GM19397 (cell line): ENCODE data around the gene COL26A1.
"Not testable (repeated sequence)": the region's sequence is repeated elsewhere in the genome, so short reads cannot be mapped to it uniquely, and the experiment has no call there.

Source experiments
- ATAC-seq: cut with Tn5 transposase; IDR thresholded peaks from one replicate; pipeline ENCODE4 v1.9.1; 2021; ENCODE audit warnings: mild to moderate bottlenecking, moderate library complexity; ENCODE audit not compliant: unreplicated experiment

Gene COL26A1

DNA sequence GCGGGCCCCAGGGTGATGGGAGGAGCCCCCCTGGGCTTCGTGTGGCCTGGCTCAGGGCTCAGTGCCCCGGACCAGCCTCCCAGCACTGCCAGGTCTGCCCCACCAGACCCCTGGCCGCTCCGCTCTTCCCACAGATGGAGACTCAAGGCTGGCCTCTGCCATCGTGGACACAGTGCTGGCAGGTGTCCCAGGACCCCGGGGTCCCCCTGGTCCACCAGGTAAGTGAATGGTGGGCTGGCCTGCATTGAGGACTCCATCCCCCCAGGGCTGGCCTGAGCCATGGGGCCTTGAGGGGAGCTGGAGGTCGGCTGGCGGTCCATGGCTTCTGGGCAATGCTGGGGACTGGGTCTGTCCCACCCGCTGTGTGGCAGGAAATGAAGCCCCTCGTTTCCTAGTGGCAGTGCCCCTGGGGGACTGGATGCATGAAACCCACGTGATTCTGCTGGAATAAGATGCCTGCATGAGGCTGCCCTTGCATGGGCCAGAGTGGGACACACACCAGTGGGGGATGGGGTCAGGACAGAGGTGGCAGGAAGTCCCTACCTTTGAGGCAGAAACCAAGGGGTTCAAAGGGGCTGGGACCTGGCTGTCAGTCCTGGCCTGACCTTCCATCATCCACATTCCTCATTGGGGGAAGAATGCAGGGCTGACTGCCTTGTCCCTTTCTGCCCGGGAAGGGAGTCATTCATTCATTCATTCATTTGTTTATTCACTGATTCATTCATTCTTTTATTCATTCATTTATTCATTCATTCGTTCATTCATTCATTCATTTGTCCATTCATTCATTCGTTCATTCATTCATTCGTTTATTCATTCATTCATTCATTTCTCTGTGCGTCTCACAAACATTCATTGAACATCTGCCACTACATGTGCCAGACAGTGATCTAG, 184.6 kb downstream of the COL26A1 start:
- no peak for ATAC-seq

DNA sequence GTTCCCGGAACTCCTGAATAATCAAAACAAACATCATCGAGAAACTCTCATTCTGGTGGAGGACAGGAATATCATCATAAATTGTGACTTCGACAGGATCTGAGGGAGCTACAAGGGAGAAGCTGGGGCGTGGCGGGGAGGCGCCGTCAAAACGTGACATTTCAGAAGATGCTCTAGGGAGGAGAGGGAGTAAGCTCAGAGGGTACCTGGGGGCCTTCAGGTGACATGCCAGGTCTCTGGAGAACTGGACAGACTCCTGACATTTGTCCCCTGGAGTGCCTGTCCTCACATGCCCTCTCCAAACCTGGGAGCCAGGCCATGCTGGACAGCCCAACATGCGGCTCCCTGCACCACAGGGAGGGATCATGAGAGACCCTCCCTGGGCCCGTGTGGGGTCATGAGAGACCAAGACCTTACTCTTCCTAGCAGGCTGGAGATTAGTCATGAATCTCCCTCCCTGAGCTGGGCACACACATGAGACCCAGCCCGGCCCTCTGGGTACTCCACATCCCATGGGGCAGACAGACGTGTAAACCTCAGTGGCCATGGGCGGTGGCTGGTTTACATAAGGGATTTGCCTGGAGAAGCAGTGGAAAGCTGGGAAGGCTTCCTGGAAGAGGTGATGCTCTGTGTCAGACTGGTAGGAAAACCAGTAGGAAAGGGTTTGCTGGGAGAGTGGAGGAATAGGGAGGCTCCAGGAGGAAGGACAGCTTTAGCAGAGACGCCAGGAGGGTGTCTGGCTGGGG, 185.4 kb downstream of the COL26A1 start:
- ATAC-seq, result no peak

DNA sequence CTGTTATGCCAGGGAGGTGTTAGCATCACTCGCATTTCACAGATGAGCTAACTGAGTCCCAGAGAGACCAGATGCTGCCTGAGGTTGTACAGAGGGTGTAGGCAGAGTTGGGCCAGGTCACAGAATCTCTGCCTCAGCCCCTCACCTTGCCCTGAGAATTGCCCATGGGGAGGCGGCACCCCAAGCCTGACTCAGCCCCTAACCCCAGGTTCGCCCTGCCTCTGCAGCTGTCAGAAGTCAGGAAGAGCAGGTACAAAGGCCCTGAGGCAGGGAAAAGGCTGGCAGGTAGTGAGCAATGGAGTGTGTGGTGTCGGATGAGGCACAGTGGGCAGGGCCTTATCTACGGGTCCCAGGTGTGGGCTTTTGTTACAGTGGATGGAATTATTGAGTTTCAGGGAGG, 187.1 kb downstream of the COL26A1 start:
- no peak for ATAC-seq

DNA sequence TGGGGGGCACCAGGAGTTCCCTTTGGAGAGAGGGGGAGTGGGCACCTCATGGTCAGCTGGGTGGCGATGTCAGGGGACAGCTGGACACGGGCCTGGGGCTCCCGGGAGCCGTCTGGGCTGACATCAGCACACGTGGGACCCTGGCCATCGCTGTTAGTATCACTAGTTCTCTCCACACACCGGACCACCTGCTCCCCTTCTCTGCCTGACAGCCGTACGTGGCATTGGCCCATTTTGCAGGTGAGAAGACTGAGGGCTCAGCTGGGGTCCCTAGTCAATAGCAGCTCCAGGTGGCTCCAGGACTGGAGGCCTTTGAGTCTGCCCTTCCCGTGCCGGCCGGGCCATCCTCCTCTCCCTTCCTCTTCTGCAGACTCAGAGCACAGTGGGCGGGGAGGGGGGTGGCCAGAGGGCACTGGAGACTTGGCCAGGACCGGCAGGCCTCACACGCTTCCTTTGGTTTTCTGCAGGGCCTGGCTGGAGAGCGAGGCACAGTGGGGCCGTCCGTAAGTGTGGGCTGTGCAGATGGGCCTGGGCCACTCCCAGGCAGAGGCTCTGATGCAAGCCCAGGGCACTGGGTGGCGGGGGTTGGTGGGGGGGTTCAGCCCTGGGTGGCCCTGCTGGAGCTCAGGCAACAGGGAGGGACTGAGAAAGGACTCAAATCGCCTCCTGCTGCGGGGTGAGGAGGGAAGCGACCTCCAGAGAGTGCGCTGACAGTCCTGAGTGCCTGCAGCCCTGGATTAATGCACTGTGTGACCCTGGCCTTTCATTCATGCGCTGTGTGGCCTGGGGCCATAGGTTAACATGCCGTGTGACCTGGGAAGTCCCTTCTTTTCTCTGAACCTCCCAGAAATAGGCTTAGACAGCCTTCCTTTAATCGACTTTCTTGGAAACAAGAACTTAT, 188.2 kb downstream of the COL26A1 start:
- ATAC-seq, result no peak

DNA sequence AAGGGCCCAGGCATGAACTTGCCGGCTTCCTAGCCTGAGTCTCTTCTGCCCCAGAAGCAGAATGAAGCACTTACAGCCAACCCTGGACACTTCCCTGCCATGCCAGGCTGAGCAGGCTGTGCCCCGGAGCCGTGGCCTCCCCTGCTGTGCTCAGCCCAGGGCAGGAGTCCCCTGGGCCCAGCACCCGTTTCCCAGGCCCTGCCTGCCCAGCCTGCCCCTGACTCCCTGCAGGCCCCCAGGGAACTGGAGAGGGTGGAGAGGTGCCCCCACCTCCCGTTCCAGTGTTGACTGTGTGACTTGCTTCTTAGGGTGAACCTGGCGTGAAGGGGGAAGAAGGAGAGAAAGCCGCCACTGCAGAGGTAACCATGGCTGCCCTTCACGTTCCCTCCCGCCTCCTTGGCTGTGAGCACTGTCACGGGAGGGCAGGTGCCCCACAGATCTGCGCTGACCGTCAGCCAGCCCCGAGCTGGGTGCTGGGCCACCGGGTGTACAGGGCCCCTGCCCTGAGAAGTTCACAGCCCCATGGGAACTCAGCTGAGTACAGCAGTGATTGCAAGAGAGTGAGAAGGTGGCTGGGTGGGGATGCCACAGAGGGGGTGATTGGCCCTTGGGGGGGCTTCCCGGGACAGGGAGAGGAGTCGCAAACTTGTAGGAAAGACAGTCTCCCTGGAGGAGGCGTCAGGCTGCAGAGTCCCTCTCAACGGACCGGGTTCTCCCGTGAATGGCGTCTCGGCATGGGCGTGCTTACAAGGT, 190.5 kb downstream of the COL26A1 start:
- ATAC-seq, result no peak

DNA sequence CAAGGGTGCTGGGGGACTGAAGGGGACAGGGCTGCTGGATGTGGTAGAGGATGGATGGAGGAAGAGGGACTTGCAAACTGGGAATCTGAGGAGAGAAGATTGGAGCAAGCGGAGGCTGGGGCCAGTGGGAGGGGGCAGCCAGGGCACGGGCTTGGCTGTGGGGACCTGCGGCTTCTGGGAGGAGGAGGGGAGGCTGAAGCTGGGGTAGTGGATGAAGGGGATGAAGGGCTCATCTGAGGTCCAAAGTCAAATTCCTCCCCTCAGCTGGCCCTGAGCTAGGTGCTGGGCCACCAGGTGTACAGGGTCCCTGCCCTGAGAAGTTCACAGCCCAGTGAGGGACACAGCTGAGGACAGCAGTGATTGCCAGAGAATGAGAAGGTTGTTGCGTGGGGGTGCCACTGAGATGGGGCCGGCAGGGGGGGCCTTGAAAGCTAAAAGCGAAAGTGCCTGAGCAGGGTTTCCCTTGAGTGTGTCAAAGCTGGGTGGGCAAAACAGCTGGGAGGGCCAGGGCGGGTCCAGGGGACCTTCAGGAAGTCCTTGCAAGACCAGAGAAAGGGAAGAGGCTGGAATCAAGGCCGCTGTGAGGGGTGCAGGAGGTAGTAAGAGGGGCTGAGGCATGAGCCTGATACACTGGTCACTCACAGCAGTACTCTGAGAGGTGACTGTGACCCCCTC, 191.2 kb downstream of the COL26A1 start:
- no peak for ATAC-seq

DNA sequence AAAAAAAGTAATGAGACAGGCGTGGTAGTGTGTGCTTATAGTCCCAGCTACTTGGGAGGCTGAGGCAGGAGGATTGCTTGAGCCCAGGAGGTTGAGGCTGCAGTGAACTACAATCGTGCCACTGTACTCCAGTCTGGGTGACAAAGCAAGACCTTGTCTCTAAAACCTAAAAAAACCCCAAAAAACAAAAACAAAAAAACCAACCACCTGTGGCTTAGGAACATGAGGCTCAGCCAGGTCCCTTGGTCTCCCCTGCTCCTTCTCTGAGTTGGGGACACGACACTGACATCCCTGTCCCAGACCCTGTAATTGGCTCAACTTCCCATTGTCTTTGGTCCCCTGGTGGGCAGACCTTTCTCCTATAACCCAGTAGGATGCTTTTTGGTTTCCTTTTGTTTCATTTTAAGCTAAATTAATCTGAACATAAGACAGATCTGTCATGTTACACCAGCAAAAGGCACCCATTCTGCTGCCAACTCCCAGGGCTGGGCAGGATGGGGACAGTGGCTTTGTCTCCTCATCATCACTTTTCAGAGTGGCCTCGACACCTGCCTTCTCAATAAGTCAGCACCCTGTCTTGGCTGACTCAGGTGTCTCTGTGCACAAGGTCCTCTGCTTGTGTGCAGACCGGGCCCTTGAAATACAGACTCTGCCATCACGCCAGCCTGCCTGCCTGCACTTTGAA, 192.1 kb downstream of the COL26A1 start:
- no peak for ATAC-seq

DNA sequence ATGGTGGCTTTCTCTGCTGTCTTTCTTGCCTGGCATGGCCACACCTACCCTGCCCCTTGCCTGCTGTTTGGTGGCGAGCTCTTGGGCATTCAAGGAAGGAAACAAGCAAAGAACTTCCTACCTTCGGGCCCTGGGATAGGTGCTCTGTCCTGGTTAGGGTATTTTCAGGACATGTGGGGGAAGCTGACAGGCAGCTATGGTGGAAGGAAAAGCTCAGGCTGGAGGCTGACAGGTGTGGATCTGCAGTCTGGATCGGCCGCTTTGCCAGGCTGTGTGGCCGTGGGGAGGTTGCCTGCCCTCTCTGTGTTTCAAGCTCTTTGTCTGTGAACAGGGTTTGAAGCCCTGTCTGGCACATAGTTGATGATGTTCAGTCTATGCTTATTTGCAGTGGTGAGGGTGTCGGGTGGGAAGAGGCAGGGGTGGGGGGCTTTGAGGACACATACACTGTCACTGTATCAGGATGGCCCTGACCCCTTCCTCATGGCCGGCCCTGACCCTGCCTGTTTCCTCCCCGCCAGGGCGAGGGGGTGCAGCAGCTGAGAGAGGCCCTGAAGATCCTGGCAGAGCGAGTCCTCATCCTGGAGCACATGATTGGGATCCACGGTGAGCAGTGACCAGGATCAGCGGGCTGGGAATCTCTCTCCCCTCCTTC, 192.7 kb downstream of the COL26A1 start:
- ATAC-seq, result no peak

DNA sequence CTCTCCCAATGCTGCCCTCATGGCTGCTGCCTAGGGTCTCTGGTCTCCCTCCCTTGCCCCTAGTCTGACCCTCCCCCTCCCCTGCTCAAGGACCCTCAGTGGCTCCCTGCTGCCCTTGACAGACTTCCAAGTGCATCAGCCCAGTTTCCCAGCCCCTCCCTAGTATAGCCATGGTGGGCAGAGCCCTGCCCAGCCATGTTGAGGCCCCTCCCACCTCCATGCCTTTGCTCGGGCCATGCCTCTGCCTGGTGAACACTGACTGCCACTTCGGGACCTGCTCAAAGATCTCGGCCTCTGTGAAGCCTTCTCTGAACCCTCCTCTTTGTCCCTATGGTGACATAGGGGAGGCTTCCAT, 193.2 kb downstream of the COL26A1 start:
- ATAC-seq, result no peak

DNA sequence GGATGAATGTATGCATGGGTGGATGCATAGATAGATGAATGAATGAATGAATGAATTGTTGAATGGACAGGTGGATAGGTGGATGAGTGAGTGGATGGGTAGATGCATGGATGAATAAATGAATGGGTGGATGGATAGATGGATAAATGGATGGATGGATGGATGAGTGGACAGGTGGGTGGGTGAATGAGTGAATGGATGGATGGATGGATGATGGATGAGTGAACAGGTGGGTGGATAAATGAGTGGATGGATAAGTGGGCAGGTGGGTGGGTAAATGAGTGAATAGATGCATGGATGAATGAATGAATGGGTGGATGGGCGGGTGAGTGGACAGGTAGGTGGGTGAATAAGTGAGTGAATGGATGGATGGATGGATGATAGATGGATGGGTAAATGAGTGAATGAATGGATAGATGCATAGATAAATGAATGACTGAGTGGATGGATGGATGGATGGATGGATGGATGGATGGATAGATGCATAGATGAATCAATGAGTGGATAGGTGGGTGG, 193.8 kb downstream of the COL26A1 start:
- no peak for ATAC-seq

DNA sequence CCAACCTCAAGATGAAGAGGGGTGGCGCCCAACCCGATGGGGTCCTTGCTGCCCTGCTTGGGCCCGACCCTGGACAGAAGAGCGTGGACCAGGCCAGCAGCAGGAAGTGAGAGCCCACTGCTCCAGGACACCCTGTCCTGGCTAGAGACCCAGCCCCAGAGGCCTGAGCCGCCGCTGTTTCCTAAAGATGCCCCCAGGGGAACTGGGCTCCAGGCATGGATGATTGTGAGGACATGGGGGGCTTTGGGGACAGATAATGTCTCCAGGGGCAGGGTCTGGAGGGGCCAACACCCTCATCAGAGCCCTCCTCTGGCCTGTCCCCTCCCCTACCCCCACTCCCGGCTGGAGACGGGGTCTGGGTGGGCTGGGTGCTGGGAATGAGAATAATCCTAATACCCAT, 194.7 kb downstream of the COL26A1 start:
- ATAC-seq, result no peak

DNA sequence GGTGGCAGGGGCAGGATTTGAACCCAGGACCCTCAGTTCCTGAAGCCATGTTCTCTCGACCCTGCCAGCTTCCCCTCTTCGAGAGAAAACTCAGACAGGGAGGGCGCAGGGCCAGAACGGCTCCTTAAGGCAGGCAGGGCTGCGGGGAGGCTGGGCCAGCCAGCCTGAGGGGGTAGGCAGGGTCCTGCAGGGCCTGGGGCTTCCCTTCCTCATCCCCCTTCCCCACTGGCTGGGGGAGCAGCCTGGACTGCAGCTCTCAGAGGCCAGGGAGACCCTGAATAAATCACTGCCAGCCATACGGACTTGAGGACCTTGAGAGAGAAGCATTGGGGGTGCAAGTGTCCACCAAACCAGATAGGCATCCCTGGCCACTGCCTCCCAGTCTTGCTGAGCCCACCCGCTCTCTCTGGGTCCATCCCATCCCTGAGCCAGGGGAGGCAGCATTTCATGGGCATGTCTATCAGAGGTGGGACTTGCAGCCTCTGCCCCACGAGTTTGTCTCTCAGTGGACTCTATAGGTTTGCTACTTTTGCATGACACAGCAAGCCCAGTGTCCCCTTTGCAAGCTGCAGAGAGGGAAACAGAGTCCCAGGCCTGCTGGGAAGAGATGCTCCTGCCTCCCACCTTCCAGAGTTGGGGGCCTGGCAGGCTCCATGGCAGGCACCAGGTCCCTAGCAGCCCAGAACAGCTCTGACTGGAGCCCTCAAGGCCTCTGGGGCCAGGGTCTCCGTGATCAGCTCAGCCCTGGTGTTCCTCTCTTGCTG, 195.5 kb downstream of the COL26A1 start:
- ATAC-seq, result no peak

DNA sequence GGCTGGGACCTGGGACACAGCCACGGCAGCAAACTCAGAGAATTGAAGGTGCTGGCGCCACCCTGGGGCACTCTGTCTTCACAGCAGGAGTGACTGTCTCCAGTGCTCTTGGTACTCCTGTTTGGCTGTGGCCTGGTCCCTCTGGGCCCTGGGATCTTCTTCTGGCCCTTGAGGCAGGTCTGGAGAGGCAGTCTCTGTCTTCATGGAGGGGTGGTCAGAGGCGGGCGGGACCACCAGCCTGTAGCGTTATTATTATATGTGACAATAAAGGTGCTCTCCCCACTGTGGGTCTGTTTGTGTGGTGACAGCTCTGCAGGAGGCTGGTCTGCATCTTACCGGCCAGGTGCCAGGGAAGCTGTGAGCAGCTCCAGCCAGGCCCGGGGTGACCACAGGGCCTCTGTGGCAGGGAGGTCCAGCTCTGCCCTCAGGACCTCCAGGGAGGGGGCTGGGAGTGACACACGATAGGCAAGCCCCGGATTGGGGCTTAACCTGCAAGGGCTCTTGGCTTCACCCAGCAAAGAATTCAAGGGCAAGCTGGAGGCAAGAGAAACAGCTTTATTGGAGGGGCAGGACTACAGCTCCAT, 196.2 kb downstream of the COL26A1 start:
- ATAC-seq, result no peak

DNA sequence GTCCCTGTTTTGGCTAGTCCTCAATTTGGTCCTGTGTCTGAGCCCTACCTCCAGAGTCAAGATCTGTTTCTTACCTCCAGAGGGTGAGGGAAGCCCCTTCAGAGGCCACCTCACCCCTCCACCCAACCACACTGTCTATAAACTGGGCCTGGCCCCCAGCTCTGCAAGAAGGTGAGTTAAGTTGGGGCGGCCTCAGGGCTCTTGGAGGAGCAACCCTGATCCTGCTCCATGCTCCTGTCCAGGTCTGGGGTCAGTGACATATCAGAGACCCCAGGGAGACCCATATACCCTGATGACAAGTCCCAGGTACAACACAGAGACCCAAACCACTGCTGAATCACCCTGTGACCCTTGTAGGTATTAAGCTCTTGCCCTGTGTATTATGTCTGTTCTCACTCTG, 196.9 kb downstream of the COL26A1 start:
- ATAC-seq, result no peak

DNA sequence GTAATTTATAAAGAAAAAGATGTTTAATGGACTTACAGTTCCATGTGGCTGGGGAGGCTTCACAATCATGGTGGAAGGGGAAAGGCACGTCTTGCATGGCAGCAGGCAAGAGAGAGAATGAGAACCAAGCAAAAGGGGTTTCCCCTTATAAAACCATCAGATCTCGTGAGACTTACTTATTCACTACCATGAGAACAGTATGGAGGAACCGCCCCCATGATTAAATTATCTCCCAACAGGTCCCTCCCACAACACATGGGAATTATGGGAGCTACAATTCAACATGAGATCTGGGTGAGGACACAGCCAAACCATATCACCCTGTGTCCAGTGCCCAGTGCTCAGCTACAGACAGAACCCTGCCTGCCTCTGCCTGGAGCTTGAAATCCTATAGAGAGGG, 197.3 kb downstream of the COL26A1 start:
- ATAC-seq, result not testable (repeated sequence)

DNA sequence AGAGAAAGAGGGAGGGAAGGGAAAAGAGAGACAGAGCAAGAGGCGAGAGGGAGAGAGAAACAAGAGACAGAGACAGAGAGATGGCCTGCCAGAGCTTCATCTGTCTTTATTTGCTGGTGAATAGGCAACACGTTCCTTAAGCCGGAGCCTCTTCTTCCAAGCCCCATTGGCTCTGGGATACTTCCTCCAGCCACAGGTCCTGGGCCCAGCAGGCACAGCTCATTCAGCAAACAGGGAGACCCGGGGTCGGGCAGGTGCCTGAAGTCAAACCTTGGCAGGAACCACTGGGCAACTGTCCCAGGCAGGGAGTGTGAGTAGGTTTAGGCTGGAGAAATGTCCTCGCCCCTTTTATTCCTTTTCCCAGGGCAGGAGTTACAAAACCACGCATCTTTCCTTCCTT, 198.2 kb downstream of the COL26A1 start:
- no peak for ATAC-seq

DNA sequence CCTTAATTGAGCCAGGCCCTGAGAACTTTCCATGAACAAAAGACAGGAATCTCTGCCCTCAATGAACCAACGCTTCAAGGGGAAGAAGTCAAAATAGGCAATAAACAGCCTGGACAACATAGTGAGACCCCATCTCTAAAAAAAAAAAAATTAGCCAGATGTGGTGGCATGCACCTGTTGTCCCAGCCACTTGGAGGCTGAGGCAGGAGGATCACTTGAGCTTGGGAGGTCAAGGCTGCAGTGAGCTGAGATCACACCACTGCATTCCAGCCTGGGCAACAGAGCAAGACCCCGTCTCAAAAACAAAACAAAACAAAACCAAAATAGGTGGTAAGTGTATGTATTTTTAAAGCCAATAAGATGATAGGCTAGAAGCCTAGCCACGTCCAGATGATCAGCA, 198.6 kb downstream of the COL26A1 start:
- ATAC-seq, result not testable (repeated sequence)
